OCI-LY1 (cell line): ENCODE measurements around the gene PKD1.

Experiments used
- EZH2 ChIP-seq: fragments of 200-600 bp; sonication (generic), shearing (Covaris generic); IDR thresholded peaks from 2 replicates; pipeline ENCODE4 v1.8.0; 2017; ENCODE audit warnings: borderline replicate concordance, mixed run types, mild to moderate bottlenecking, antibody characterized with exemption, low read length, moderate library complexity, mixed read lengths
- TF ChIP-seq, protein P1 (sequence below): fragments of 200-600 bp; sonication (generic), shearing (Covaris generic); IDR thresholded peaks from 2 replicates; pipeline ENCODE4 v1.5.1; 2017; ENCODE audit warnings: mild to moderate bottlenecking, antibody characterized with exemption, low read length, moderate library complexity, mixed read lengths

DNA sequence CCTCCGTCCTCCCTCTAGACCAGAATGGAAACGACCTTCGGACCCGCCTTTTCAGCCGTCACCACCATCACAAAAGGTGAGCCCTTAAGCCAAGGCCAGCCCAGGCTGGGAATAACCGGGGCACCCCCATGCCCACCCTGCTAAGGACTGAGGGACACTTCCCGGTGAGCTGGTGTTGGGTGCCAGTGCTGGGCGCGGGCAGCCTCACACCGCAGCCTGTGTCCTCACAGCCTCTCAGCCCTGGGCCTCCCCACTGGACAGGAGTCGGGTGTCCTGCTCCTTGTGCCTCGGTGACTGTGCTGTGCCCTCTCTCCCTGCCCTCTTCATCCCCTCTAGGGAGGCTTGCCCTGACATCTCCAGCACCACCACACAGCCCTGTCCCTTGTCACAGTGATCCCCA, 30.2 kb upstream of the PKD1 start:
- TF ChIP-seq, protein P1, sequence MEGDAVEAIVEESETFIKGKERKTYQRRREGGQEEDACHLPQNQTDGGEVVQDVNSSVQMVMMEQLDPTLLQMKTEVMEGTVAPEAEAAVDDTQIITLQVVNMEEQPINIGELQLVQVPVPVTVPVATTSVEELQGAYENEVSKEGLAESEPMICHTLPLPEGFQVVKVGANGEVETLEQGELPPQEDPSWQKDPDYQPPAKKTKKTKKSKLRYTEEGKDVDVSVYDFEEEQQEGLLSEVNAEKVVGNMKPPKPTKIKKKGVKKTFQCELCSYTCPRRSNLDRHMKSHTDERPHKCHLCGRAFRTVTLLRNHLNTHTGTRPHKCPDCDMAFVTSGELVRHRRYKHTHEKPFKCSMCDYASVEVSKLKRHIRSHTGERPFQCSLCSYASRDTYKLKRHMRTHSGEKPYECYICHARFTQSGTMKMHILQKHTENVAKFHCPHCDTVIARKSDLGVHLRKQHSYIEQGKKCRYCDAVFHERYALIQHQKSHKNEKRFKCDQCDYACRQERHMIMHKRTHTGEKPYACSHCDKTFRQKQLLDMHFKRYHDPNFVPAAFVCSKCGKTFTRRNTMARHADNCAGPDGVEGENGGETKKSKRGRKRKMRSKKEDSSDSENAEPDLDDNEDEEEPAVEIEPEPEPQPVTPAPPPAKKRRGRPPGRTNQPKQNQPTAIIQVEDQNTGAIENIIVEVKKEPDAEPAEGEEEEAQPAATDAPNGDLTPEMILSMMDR: no peak
- no peak for TF ChIP-seq EZH2
